NB4 (cell line): ENCODE results near the gene CEP55.

ENCODE experiments used
- DNase-seq: peaks from one replicate; pipeline ENCODE4 v3.0.0; 2010; ENCODE audit warnings: low read depth
- H3K4me3 ChIP-seq: one replicate; pipeline ENCODE4 v1.5.1; 2011; ENCODE audit warnings: mild to moderate bottlenecking, low read depth, low read length, moderate library complexity
- CTCF ChIP-seq: IDR thresholded peaks from one replicate; pipeline ENCODE4 v1.5.1; 2012; ENCODE audit warnings: low read depth, low read length
- MAX ChIP-seq: IDR thresholded peaks from 2 replicates; pipeline ENCODE4 v1.6.1; 2011; ENCODE audit warnings: low read depth, low read length
- MYC ChIP-seq: IDR thresholded peaks from 2 replicates; pipeline ENCODE4 v1.6.1; 2011; ENCODE audit warnings: low read depth, low read length
- POLR2A ChIP-seq: IDR thresholded peaks from 2 replicates; pipeline ENCODE4 v1.6.1; 2011; ENCODE audit warnings: mild to moderate bottlenecking; ENCODE audit not compliant: insufficient read length; ENCODE audit errors: extremely low read depth

CEP55 gene

GRCh38 chr10:93461109-93461806 is 35.2 kb upstream of the CEP55 start:
- no peak for DNase-seq
- TF ChIP-seq CTCF (no peak), POLR2A (no peak), MYC (no peak), MAX (no peak)

GRCh38 chr10:93461807-93462178 is 34.6 kb upstream of the CEP55 start:
- no peak overlapping the region for H3K4me3 ChIP-seq
- DNase-seq = peak; percentile 63
- TF ChIP-seq POLR2A (no peak), MAX (peak; percentile 52)

More at GRCh38 chr10:93461109-93461806, 35.2 kb upstream of the CEP55 start:
- H3K4me3 ChIP-seq = no peak overlapping the region

- H3K4me3 ChIP-seq = peak overlapping the region; percentile 32
- DNase-seq = no peak
- no peak for TF ChIP-seq POLR2A
- no peak for TF ChIP-seq MAX
- no peak for TF ChIP-seq CTCF
- TF ChIP-seq MYC = no peak
These were observed 34.0 kb upstream of the CEP55 start for GRCh38 chr10:93462371-93462770.

- no peak for TF ChIP-seq CTCF
- TF ChIP-seq MAX = no peak; the same call in 1 of the 2 replicates
- TF ChIP-seq MYC = peak; percentile 20; the same call in 1 of the 2 replicates
- TF ChIP-seq POLR2A = no peak
- DNase-seq = peak; percentile 97
- H3K4me3 ChIP-seq = peak overlapping the region; percentile 32
These were observed 33.5 kb upstream of the CEP55 start for GRCh38 chr10:93462881-93463280.

- peak; percentile 91 for DNase-seq
- TF ChIP-seq POLR2A = no peak
- no peak for TF ChIP-seq CTCF
- TF ChIP-seq MAX = 0 out of 2 replicates have a peak, but pooled peaks have one; percentile 27
- TF ChIP-seq MYC = 0 out of 2 replicates have a peak, but pooled peaks have one; percentile 37
- H3K4me3 ChIP-seq = no peak overlapping the region
These were observed 32.5 kb upstream of the CEP55 start for GRCh38 chr10:93463723-93464476.

GRCh38 chr10:93464776-93465388 is 31.5 kb upstream of the CEP55 start:
- no peak overlapping the region for H3K4me3 ChIP-seq
- DNase-seq = peak; percentile 57
- TF ChIP-seq MAX (no peak), CTCF (no peak), POLR2A (no peak), MYC (no peak)
